Measurements from ENCODE around the gene HNRNPC. TPM values are rescaled to one million over a fixed set of nuclear protein-coding genes. Genes with fewer than 3 reads are reported as not detected.

Gene HNRNPC
- total RNA-seq, 1 experiment from 2014 or later: 1,062 TPM

DNA sequence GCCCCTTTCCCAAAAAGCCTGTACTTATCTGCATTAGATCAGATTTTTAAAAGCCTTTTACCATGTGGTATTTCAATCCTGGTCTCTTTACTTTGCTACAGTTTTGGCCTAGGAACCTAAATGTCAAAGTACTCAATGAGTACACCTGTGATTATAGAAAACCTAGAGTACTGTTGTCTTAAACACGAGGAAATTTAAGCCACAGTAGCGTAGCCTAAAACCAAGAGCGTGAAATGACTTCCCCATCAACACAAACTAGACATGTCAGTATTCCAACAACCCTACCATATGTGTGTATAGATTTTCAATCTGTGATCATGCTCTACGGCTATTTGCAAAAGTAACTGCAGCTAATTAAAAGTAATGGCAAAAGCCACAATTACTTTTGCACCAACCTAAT lies 60.7 kb downstream of the HNRNPC start:
- H3K4me2 ChIP-seq (ENCODE audit: insufficient read depth, insufficient read length, low read length): no peak overlapping the region
- TF ChIP-seq, protein P1, sequence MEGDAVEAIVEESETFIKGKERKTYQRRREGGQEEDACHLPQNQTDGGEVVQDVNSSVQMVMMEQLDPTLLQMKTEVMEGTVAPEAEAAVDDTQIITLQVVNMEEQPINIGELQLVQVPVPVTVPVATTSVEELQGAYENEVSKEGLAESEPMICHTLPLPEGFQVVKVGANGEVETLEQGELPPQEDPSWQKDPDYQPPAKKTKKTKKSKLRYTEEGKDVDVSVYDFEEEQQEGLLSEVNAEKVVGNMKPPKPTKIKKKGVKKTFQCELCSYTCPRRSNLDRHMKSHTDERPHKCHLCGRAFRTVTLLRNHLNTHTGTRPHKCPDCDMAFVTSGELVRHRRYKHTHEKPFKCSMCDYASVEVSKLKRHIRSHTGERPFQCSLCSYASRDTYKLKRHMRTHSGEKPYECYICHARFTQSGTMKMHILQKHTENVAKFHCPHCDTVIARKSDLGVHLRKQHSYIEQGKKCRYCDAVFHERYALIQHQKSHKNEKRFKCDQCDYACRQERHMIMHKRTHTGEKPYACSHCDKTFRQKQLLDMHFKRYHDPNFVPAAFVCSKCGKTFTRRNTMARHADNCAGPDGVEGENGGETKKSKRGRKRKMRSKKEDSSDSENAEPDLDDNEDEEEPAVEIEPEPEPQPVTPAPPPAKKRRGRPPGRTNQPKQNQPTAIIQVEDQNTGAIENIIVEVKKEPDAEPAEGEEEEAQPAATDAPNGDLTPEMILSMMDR (conservative IDR thresholded peaks at IDR 0.05): no peak
- H4K91ac ChIP-seq (ENCODE audit: insufficient read length, low read depth, low read length): no peak overlapping the region
- H3K14ac ChIP-seq (ENCODE audit: insufficient read depth, low read length): no peak overlapping the region
- H3K56ac ChIP-seq (ENCODE audit: insufficient read length, low read depth, low read length): no peak overlapping the region
- H3K27ac ChIP-seq (ENCODE audit: insufficient read length, low read depth, low read length): no peak overlapping the region
- no peak overlapping the region for H2BK15ac ChIP-seq (ENCODE audit: low read depth, low read length)
- H4K20me1 ChIP-seq (ENCODE audit: control insufficient read depth, insufficient read depth, insufficient read length): no peaks in the 10 kb centered on the region
- H3K27me3 ChIP-seq (ENCODE audit: insufficient read depth, low read length): no peaks in the 10 kb centered on the region
- no peaks in the 10 kb centered on the region for H3K9me3 ChIP-seq (ENCODE audit: control insufficient read depth, low read depth, low read length)
- no CpG with 5 or more reads among the region's 4 CpGs for WGBS (ENCODE audit: extremely low coverage, insufficient read length, low lambda C conversion rate)
- no peak overlapping the region for H4K8ac ChIP-seq (replicated peaks; ENCODE audit: insufficient read length, low read depth, low read length)
- no peaks in the 10 kb centered on the region for H3K79me1 ChIP-seq (ENCODE audit: insufficient read depth, low read depth, low read length, poor library complexity, severe bottlenecking)
- H4K5ac ChIP-seq (ENCODE audit: insufficient read length, low read depth, low read length): no peak overlapping the region
- no peaks in the 10 kb centered on the region for H3K79me2 ChIP-seq (ENCODE audit: insufficient read depth, low read length)
- no peak overlapping the region for H3K4me3 Mint-ChIP-seq
- H3K23ac ChIP-seq (ENCODE audit: insufficient read length, low read depth, low read length): no peak overlapping the region
- no peak overlapping the region for H2BK120ac ChIP-seq (ENCODE audit: low read depth, low read length, poor library complexity, severe bottlenecking)
- H2BK20ac ChIP-seq (ENCODE audit: low read depth, low read length, poor library complexity, severe bottlenecking): no peak overlapping the region
- no peak overlapping the region for H3K18ac ChIP-seq (ENCODE audit: insufficient read length, low read depth, low read length)
- H3K27me3 Mint-ChIP-seq (ENCODE audit: low read depth): no peaks in the 10 kb centered on the region
- H3K9ac ChIP-seq (ENCODE audit: extremely low read depth, insufficient read length, low read length): no peak overlapping the region
- H3K4me1 ChIP-seq (ENCODE audit: insufficient read depth, low read length): no peaks in the 10 kb centered on the region
- H3T11ph ChIP-seq (ENCODE audit: low read length): no peak overlapping the region
- H3K4ac ChIP-seq (ENCODE audit: low read depth, low read length): no peak overlapping the region
- no peak overlapping the region for H2AK5ac ChIP-seq (ENCODE audit: insufficient read length, low read length)
- no peak overlapping the region for H2BK5ac ChIP-seq (ENCODE audit: insufficient read length, low read length)
- H2AFZ ChIP-seq (ENCODE audit: low read length): no peak overlapping the region
- peak overlapping the region in 1 of 3 experiments; percentile 37; a peak in 2 of 7 replicates for H3K27ac Mint-ChIP-seq
- no peaks in the 10 kb centered on the region for H3K23me2 ChIP-seq (ENCODE audit: insufficient read length, low read depth, low read length, poor library complexity, severe bottlenecking)
- no peaks in the 10 kb centered on the region for H3K9me3 Mint-ChIP-seq
- DNase-seq: no peak
- peaks cover 68 to 88% of the 10 kb centered on the region in 2 experiments for H3K4me1 Mint-ChIP-seq
- H2BK12ac ChIP-seq (ENCODE audit: insufficient read length, low read depth, low read length): no peak overlapping the region
- peaks cover 52 to 72% (median 63%) of the 10 kb centered on the region in 3 experiments for H3K36me3 Mint-ChIP-seq (ENCODE audit: insufficient read depth in 1 of 3, low read depth in 3 of 3)

All from H9 (cell line).